ENCODE measurements around the gene HUNK.

Gene HUNK

GRCh38 chr21:31872452-31873274 is at the start of gene HUNK:
Gene HUNK, plus strand, starts transcription at chr21:31873020. Its CDS starts 655 bp downstream, at chr21:31873675.
- peak within 1 kb of the TSS; percentile 62 for H3K4me3 ChIP-seq (ENCODE audit: low read depth, low read length)
- peak; percentile 13 for TF ChIP-seq CTCF (IDR thresholded peaks at IDR 0.05; ENCODE audit: insufficient read depth, low read length, missing control alignments)
- DNase-seq (ENCODE audit: low read depth, low spot score), result no peak
- ChIA-PET CTCF (interaction anchor here (0.9 to 12.5 kb wide), 12 partner anchors 9 to 399 kb away, joined by 3 to 302 read pairs (median 4); no protein-coding TSS in a partner anchor), POLR2A (interaction anchor here (0.5 kb wide), 1 partner anchor 80 kb away, joined by 3 read pairs; no protein-coding TSS in a partner anchor)

GRCh38 chr21:31829736-31830472 is 42.9 kb upstream of the HUNK start:
- CTCF ChIA-PET, result no interaction called here
- POLR2A ChIA-PET, result no interaction called here
- no peak for DNase-seq (ENCODE audit: low read depth, low spot score)
- no peak for TF ChIP-seq CTCF (IDR thresholded peaks at IDR 0.05; ENCODE audit: insufficient read depth, low read length, missing control alignments)
- no peak overlapping the region for H3K4me3 ChIP-seq (ENCODE audit: low read depth, low read length)

- CTCF ChIA-PET, result no interaction called here
- no peak for TF ChIP-seq CTCF (IDR thresholded peaks at IDR 0.05; ENCODE audit: insufficient read depth, low read length, missing control alignments)
Observed at GRCh38 chr21:31830701-31831100, 42.1 kb upstream of the HUNK start.

GRCh38 chr21:31837041-31837440 is 35.8 kb upstream of the HUNK start:
- H3K4me3 ChIP-seq (ENCODE audit: low read depth, low read length), result no peak overlapping the region
- TF ChIP-seq CTCF (IDR thresholded peaks at IDR 0.05; ENCODE audit: insufficient read depth, low read length, missing control alignments), result no peak
- ChIA-PET CTCF (no interaction called here), POLR2A (no interaction called here)
- DNase-seq (ENCODE audit: low read depth, low spot score), result no peak

More at GRCh38 chr21:31830701-31831100, 42.1 kb upstream of the HUNK start:
- H3K4me3 ChIP-seq (ENCODE audit: low read depth, low read length), result no peak overlapping the region
- DNase-seq (ENCODE audit: low read depth, low spot score), result no peak
- POLR2A ChIA-PET, result no interaction called here

DNA sequence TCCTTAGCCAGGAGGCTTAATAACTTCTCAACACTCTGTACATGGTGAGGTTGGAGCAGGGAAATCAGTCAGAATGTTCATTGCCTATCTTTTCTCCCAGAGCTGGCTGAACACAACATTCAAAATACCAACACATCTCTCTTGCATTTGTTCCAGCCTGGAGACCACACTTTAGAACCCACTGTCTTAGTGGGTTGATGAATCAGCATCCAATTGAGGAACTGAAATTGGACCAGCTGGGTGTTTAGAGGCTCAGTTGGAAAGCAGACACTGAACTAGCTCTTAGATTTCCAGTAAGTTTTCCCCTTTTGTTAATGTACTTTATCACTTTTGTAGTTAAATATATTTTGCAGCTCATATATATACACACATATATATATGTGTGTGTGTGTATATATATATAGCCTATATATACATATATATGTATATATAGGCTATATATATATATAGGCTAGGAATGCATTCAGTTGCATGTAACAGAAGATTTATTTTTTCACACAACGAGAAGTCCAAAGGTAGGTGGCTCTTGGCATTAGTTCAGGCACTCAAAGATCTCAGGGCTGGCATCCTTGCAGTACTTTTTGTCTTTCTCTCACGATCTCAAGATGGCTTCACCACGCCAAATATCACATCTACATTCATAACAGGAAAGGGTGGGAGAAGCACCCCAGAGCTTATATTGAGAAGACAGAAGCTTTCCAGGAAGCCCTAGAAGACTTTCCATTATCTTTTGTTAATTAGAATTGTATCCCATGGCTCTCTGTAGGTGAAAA is 35.0 kb upstream of the HUNK start:
- H3K4me3 ChIP-seq (ENCODE audit: low read depth, low read length), result no peak overlapping the region
- ChIA-PET POLR2A (no interaction called here), CTCF (interaction anchor here (1.1 kb wide), 1 partner anchor 35 kb away, joined by 3 read pairs; the partner anchor contains the start of gene HUNK)
- no peak for DNase-seq (ENCODE audit: low read depth, low spot score)
- TF ChIP-seq CTCF (IDR thresholded peaks at IDR 0.05; ENCODE audit: insufficient read depth, low read length, missing control alignments), result no peak

All from AG04449 (cell line).